ENCODE measurements around the gene ALKBH5.

- TF ChIP-seq CTCF (IDR thresholded peaks at IDR 0.05) (no peak), ZBTB21 (CRISPR knock-in tag; IDR thresholded peaks at IDR 0.05; ENCODE audit: borderline replicate concordance) (no peak), MLX (CRISPR knock-in tag; IDR thresholded peaks at IDR 0.05) (no peak), SP1 (CRISPR knock-in tag; conservative IDR thresholded peaks at IDR 0.05) (no peak), JUN (CRISPR knock-in tag; IDR thresholded peaks at IDR 0.05) (no peak), TEAD4 (CRISPR knock-in tag; IDR thresholded peaks at IDR 0.05) (no peak), E2F1 (CRISPR knock-in tag; IDR thresholded peaks at IDR 0.05) (no peak), NFATC4 (CRISPR knock-in tag; IDR thresholded peaks at IDR 0.05) (no peak), TP53 (CRISPR knock-in tag; IDR thresholded peaks at IDR 0.05) (no peak), NR2C2 (CRISPR knock-in tag; IDR thresholded peaks at IDR 0.05) (no peak), HMGA2 (CRISPR knock-in tag; IDR thresholded peaks at IDR 0.05) (no peak)
Measured at GRCh38 chr17:18146259-18146658, 37.4 kb upstream of the ALKBH5 start.

Measured in WTC11 (cell line).